HL-60/S4 (cell line): ENCODE results near the gene PLD4.
"Not testable (repeated sequence)": the region's sequence is repeated elsewhere in the genome, so short reads cannot be mapped to it uniquely, and the experiment has no call there.

ENCODE experiments used
- in situ Hi-C: fragments of 300-500 bp; cut with MboI; formaldehyde crosslinking; loops from 2 replicates; pipeline ENCODE4 v1.14.3; 2022; ENCODE audit warnings: low sequenced_read_pairs

Gene PLD4

GRCh38 chr14:104885973-104886689 is 38.5 kb upstream of the PLD4 start:
- in situ Hi-C loops = no loop called here

GRCh38 chr14:104886690-104887622 is 37.7 kb upstream of the PLD4 start:
- in situ Hi-C loops = no loop called here

GRCh38 chr14:104887623-104888488 is 36.8 kb upstream of the PLD4 start:
- in situ Hi-C loops = no loop called here

GRCh38 chr14:104888489-104889374 is 35.9 kb upstream of the PLD4 start:
- in situ Hi-C loops = no loop called here

GRCh38 chr14:104889375-104889757 is 35.3 kb upstream of the PLD4 start:
- in situ Hi-C loops = no loop called here

- in situ Hi-C loops = not testable (repeated sequence)
Observed at GRCh38 chr14:104890292-104890691, 34.4 kb upstream of the PLD4 start.

GRCh38 chr14:104891121-104891551 is 33.5 kb upstream of the PLD4 start:
- in situ Hi-C loops = no loop called here

GRCh38 chr14:104891664-104892530 is 32.8 kb upstream of the PLD4 start:
- in situ Hi-C loops = no loop called here

- in situ Hi-C loops = no loop called here
Observed at GRCh38 chr14:104892531-104893434, 31.9 kb upstream of the PLD4 start.

GRCh38 chr14:104893435-104894207 is 31.1 kb upstream of the PLD4 start:
- in situ Hi-C loops = no loop called here

GRCh38 chr14:104894331-104895206 is 30.1 kb upstream of the PLD4 start:
- in situ Hi-C loops = no loop called here

GRCh38 chr14:104895207-104895785 is 29.4 kb upstream of the PLD4 start:
- in situ Hi-C loops = no loop called here

GRCh38 chr14:104895786-104896661 is 28.7 kb upstream of the PLD4 start:
- in situ Hi-C loops = no loop called here

GRCh38 chr14:104897330-104898194 is 27.1 kb upstream of the PLD4 start:
- in situ Hi-C loops = no loop called here
